Lung microvascular endothelial cell (primary cell): ENCODE measurements around the gene NARS2. TPM values are rescaled to one million over a fixed set of nuclear protein-coding genes. Genes with fewer than 3 reads are reported as not detected.

Experiments used
- DNase-seq, 2 donors: peaks; one replicate each; pipeline versions ENCODE4 v3.0.0 to v3.0.0-alpha.2; 2010; ENCODE audit warnings: low read depth in 2 of 2
- total RNA-seq: library from RNA; depleted of rRNA; stranded (reverse); fragments of >200 nt; gene quantifications from 2 replicates; pipeline ENCODE4 v1.2.1, GENCODE V29; 2014

NARS2 gene
- total RNA-seq, 1 donor from 2014 or later = 11.1 TPM

- no peak for DNase-seq
Observed at GRCh38 chr11:78417175-78417887, 157.3 kb downstream of the NARS2 start, which contains the start of gene GAB2. TSS of gene GAB2 (minus strand) at chr11:78417820. CDS start at chr11:78417720, 100 bp downstream.

GRCh38 chr11:78416285-78417174 lies 158.1 kb downstream of the NARS2 start:
- peak; percentile 90 for DNase-seq

DNA sequence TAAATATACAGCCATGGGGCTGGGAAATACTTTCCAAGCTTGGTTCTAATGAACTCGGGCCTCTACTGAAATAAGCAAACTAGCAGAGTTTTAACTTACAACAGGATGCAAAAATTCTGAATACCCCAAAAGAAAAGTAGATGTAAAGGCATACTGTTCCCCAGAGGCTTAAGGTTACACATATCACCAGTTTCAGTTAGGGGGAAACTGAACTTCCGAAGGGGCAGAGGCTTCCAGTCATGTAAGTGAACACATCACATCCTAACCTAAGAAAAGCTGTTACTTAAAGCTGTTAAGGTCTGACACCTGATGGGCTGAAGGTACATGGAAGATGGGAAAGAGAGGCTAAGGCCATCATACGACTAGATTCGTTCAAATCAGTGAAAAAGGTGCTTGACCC lies 159.3 kb downstream of the NARS2 start:
- DNase-seq = no peak

DNA sequence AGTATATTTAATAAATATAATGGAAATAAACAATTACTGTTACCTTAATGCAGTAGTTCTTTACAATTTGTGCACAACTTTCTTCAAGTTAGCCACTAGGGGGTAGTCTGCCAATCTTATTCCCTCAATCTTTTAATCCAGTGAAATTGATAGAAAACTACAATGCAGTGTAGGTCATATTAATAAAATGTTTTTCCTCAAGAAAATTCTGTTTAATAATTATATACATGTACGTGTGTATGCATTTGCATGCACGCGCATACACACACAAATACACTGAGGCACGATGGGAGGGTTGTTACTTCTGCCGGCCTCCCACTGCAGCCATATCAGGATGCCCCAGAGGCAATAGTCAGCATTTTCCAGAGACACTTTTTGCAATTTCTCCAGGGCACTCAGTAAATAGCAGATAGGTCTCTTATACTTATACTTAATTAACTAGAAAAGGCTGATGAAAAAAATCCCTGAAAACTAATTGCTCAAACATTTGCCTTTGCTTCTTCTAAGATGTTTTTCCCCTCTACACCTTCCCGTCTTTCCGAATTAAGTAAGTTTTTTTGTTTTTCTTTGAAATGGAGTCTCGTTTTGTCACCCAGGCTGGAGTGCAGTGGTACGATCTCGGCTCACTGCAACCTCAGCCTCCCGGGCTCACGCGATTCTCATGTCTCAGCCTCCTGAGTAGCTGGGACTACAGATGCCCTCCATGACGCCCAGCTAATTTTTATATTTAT lies 160.2 kb downstream of the NARS2 start:
- DNase-seq = peak; percentile 46 to 52

DNA sequence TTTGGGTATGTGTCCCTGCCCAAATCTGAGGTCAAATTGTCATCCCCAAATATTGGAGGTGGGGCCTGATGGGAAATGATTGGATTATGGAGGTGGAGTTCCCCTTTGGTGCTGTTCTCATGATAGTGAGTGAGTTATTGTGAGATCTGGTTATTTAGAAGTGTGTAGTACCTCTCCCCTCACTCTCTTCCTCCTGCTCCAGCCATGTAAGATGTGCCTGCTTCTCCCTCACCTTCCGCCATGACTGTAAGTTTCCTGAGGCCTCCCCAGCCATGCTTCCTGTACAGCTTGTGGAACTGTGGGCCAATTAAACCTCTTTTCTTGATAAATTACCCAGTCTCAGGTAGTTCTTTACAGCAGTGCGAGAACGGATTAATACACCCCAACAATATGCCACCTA lies 166.0 kb downstream of the NARS2 start:
- no peak for DNase-seq

- DNase-seq = no peak
Observed at GRCh38 chr11:78406568-78407196, 168.0 kb downstream of the NARS2 start.

DNA sequence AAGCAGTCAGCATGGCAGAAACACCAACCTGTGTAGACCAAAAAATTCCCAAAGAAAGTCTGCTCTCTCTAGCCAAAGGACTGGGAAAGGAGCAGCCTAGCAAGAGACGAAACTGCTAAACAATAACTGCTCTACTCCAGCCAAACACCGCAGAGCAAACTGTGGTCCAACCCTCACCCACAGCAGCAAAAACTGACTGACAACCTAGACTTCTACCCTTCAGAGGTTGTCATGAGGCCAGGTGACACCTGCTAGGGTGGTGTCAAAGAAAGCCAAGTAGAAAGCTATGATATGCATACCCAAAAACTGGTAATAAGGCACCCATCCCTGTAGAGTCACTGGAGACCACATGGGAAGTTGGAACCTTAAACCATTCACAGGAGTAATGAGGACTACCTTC lies 168.9 kb downstream of the NARS2 start:
- no peak for DNase-seq

DNA sequence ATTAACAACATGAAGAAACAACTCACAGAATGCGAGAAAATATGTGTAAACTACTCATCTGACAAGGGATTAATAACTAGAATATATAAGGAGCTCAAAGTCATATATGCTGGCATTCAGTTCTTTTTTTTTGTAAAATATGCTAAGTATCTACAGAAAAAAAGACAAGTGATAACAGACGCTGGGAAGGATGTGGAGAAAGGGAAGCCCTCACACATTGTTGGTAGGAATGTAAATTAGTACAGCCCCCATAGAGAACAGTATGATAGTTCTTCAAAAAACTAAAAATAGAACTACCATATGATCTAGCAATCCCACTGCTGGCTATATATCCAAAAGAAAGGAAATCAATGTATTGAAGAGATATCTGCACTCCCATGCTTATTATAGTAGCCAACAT lies 170.9 kb downstream of the NARS2 start:
- no peak for DNase-seq

DNA sequence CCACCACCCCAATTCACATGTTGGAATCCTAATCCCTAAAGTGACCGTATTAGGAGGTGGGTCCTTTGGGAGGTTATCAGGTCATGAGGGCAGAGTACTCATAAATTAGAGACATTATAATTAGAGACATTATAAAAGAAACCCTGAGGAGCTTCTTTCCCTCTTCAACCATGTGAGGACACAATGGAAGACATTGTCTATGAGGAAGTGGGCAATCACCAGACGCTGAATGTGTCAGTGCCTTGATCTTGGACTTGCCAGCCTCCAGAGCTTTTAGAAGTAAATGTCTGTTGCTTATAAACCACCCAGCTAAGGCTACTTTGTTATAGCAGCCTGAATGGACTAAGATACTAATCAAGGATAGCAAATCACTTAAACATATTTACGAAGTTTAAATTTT lies 171.8 kb downstream of the NARS2 start:
- no peak for DNase-seq

- no peak for DNase-seq
Observed at GRCh38 chr11:78400702-78401101, 174.0 kb downstream of the NARS2 start.

- no peak for DNase-seq
Observed at GRCh38 chr11:78400116-78400515, 174.5 kb downstream of the NARS2 start.

GRCh38 chr11:78399136-78399535 lies 175.5 kb downstream of the NARS2 start:
- no peak for DNase-seq

- no peak for DNase-seq
Observed at GRCh38 chr11:78398715-78399114, 175.9 kb downstream of the NARS2 start.

GRCh38 chr11:78397398-78397797 lies 177.3 kb downstream of the NARS2 start:
- no peak for DNase-seq

DNA sequence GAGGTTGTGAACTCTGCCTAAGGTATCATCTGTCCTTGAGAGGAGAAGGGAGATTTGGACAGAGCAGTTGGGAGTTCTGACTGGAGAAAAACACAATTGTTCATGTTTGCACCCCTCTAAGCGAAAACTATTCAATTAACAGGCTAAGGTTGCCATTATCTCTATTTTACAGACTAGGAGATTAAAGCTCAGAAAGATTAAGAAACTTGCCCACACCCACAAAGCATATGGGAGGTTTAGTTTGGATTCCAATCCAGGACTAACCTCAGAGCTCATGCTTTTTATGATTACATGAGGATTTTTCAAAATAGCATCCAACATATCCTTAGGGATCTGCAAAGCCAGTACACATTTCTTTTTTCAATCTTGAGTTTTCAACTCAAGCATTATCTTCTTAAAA lies 179.1 kb downstream of the NARS2 start:
- no peak for DNase-seq

- peak in 1 of 2 donors; percentile 23 for DNase-seq
Observed at GRCh38 chr11:78392854-78393253, 181.8 kb downstream of the NARS2 start.

GRCh38 chr11:78391424-78391823 lies 183.2 kb downstream of the NARS2 start:
- no peak for DNase-seq

DNA sequence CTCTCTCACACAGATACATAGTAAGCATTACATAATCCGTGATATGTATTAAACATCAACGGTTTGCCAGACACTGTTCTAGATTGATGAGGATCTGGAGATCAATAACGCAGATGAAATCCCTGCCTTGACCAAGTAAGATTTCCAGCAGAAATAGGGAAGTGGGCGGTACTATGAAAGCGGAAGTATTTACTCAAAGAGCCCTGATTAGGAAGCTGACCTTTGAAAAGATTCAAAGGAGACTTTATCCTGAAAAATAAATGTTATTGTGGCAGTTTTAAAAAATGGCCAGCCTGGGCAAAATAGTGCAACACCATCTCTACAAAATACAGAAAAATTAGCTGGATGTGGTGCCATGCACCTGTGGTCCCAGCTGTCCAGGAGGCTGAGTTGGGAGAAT lies 183.9 kb downstream of the NARS2 start:
- DNase-seq = no peak

- DNase-seq = no peak
Observed at GRCh38 chr11:78386215-78386941, 188.3 kb downstream of the NARS2 start.
